ENCODE measurements around the gene TMEM150B. TPM values are rescaled to one million over a fixed set of nuclear protein-coding genes. Genes with fewer than 3 reads are reported as not detected.

The TMEM150B gene
- total and polyA plus RNA-seq, 2 experiments from 2014 or later = 0.29 TPM; not detected in 1

- DNase-seq (ENCODE audit: low spot score) (no peak), ATAC-seq (no peak)
- Histone ChIP-seq H3K27me3 (ENCODE audit: insufficient read depth) (no peaks in the 10 kb centered on the region), H3K9me2 (ENCODE audit: insufficient read depth) (no peaks in the 10 kb centered on the region), H3K27ac (ENCODE audit: low read depth) (no peak overlapping the region), H3K4me3 (no peak overlapping the region), H4K20me1 (replicated peaks; ENCODE audit: insufficient read depth) (peaks cover 2% of the 10 kb centered on the region; the same call in 1 of the 2 replicates), H3K4me1 (ENCODE audit: insufficient read depth) (no peaks in the 10 kb centered on the region), H2AFZ (no peak overlapping the region), H3K36me3 (ENCODE audit: insufficient read depth) (no peaks in the 10 kb centered on the region; the same call in 1 of the 2 replicates), H3K79me2 (replicated peaks; ENCODE audit: insufficient read depth) (0 out of 2 replicates have a peak, but pooled peaks cover 4% of the 10 kb centered on the region), H3K4me2 (no peak overlapping the region), H3F3A (replicated peaks; ENCODE audit: low read depth) (peaks cover 5% of the 10 kb centered on the region; the same call in 1 of the 2 replicates)
- Mint-ChIP-seq H3K27me3 (ENCODE audit: insufficient read depth, low read depth, poor library complexity) (peaks cover 3% of the 10 kb centered on the region), H3K27ac (no peak overlapping the region), H3K9me3 (peaks cover 11% of the 10 kb centered on the region), H3K4me1 (no peaks in the 10 kb centered on the region), H3K36me3 (ENCODE audit: low read depth) (peaks cover 16% of the 10 kb centered on the region), H3K4me3 (no peak overlapping the region)
- TF ChIP-seq NANOG (IDR thresholded peaks at IDR 0.05; ENCODE audit: borderline replicate concordance) (no peak), CREB1 (CRISPR knock-in tag; IDR thresholded peaks at IDR 0.05; ENCODE audit: low read depth) (no peak), ZNF114 (CRISPR knock-in tag; IDR thresholded peaks at IDR 0.05) (no peak), REST (IDR thresholded peaks at IDR 0.05; ENCODE audit: unreplicated experiment) (no peak), ZNF462 (CRISPR knock-in tag; IDR thresholded peaks at IDR 0.05) (no peak), EZH2 (IDR thresholded peaks at IDR 0.05; ENCODE audit: low read depth, unreplicated experiment) (no peak), ZNF331 (CRISPR knock-in tag; IDR thresholded peaks at IDR 0.05; ENCODE audit: low read depth) (no peak), POLR2AphosphoS5 (IDR thresholded peaks at IDR 0.05; ENCODE audit: low read depth) (no peak), EZH2phosphoT487 (IDR thresholded peaks at IDR 0.05; ENCODE audit: unreplicated experiment) (no peak), JUNB (IDR thresholded peaks at IDR 0.05; ENCODE audit: unreplicated experiment) (no peak)
These were observed 55.8 kb downstream of the TMEM150B start for GRCh38 chr19:55269299-55269698.

Data from GM23338 (cell line).